G401.6 (cell line): Measurements from ENCODE around the gene HOMER3.
"Not testable (repeated sequence)": the region's sequence is repeated elsewhere in the genome, so short reads cannot be mapped to it uniquely, and the experiment has no call there.

ENCODE experiments used
- FAIRE-seq: peaks from 2 replicates; lab custom pipeline; 2012; peaks lifted over from hg19 to GRCh38; lab: Jason Lieb, UNC

HOMER3 gene

DNA sequence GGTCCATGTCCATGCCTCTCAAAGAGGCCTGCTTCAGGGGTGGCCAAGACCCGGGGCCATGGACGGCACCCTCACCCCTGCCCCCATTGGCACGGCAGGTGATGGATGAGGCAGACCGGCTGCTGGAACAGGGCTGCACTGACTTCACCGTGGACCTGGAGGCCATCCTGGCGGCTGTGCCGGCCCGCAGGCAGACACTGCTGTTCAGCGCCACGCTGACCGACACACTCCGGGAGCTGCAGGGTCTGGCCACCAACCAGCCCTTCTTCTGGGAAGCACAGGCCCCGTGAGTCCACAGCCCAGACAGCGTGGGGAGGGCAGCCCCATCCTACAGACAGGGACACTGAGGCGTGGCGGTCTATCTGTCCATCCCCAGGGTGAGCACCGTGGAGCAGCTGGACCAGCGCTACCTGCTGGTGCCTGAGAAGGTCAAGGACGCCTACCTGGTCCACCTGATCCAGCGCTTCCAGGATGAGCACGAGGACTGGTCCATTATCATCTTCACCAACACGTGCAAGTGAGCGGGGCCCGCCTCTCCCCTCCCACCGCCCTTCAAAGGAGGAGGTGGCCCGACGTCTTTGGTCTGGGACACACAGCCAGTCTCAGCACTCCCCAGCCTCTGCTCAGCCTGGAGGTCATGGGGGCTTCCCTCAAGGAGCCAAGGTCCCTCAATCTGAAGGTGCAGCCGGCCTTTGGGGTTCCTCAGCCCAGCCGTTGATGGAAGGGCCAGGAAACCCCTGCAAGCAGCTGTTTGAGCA is 18.6 kb downstream of the HOMER3 start:
- no peak for FAIRE-seq

DNA sequence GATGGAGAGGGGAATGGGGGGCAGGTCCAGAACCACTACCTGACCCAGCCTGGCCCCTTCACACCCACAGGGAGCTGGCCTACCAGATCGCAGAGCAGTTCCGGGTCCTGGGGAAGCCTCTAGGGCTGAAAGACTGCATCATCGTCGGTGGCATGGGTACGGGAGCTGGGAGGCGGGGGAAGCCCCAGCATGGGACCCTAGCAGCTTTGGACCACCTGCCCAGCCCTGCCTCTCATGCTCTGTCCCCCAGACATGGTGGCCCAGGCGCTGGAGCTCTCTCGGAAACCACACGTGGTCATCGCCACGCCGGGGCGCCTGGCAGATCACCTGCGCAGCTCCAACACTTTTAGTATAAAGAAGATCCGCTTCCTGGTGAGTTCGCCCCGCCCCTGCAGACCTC is 19.4 kb downstream of the HOMER3 start:
- no peak for FAIRE-seq

DNA sequence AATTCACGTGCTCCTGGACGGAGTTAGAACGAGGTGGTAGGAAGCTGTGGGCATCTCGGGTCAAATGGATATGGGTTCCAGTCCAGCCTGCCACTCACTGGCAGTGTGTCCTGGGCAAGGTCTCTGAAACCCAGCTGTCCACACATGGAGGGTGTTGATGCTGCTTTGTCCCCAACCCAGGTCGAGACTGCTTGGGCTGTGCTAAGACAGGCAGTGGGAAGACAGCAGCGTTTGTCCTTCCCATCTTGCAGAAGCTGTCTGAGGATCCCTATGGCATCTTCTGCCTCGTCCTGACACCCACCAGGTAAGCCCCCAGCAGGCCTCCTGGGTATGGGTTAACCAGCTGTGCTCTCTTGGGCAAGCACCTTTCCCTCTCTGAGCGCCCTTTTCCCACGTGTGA is 20.6 kb downstream of the HOMER3 start:
- FAIRE-seq: no peak

DNA sequence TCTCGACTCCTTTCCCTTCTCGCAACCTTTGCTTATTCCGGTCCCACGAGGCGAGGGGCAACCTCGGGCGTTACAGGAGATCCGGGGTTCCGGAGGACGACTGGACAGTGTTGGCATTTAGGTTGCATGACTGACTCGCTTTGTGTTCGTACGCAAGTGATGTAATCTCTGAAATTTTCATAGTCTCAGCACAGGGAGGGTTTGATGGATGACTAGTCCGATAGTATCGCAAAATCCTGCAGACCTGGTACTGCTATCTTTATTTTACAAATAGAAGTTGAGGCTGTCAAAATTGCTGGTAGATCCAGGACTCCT is 21.2 kb downstream of the HOMER3 start:
- no peak for FAIRE-seq

DNA sequence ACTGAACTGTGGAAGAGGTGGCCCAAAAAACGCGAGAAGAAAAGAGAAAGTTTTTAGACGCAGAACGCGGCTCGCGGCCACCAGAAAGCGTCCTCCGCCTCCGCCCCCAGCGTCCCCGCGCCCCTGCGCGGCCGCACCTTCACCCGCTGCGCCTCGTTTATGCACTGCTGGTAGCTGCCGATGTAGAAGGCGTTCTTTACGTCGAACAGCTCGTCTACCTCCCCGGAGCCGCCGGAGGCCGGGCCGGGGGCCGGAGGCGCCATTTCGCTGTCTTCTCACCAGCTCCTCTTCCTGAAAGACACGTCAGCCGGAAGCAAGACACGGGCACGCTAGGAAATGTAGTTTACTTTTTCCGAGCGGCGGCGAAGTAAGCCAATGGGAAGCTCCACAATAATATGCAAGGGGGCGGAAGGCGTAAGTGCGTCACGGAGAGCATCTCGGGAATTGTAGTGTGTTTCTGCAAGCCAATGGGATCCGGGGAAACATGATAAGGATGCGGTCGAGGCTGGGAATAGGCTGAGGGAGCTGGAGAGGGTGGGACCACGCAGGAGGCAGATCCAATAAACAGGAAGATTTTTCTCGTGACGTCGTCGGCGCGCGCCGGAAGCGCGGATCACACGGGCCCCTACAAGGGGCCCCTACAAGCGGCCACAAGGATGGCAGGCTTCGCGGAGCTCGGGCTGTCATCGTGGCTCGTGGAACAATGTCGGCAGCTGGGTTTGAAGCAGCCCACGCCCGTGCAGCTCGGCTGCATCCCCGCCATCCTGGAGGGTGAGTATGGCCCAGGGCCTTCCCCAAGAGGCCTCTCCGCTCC is 21.7 kb downstream of the HOMER3 start, which contains the start of the genes COPE and DDX49:
Gene COPE, minus strand, starts transcription at position 302 of the 814 bp plus-strand sequence. Its CDS starts 39 bp downstream, at position 263.
Gene DDX49, plus strand, starts transcription at position 630 of the 814 bp plus-strand sequence. Its CDS starts 27 bp downstream, at position 657.
- FAIRE-seq: peak; percentile 99

DNA sequence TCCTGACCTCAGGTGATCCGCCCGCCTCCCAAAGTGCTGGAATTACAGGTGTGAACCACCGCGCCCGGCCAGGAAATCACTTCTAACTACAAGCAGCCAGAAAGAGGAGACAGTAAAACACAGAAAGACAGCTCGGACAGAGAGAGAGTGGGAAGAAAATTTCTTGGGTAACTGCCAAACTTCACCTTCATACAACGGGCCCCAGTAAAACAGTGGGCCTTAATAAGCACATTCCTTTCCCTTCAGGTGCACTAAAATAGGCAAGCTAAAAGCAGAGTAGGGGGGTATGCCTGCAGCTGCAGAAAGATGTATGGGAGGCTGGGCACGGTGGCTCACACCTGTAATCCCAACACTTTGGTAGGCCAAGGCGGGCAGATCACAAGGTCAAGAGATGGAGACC is 23.4 kb downstream of the HOMER3 start:
- FAIRE-seq: not testable (repeated sequence)

DNA sequence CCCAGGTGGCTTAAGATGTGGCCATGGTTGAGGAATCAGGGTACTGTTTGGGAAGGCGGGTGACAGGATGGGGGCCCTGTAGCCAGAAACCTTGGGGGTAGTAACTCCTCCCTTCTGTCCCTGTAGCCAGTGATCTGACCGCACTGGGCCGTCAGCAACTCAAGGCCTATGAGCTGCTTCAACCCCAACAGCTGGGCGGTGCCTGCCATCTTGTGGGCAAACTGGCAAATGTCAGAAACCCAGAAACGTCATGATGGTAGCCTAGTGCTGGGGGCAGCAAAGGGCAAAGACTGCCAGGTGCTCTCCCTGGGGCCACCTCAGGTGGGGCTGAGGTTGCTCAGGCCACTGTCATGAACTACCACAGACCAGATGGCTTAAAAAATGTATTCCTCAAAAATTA is 25.4 kb downstream of the HOMER3 start:
- no peak for FAIRE-seq

DNA sequence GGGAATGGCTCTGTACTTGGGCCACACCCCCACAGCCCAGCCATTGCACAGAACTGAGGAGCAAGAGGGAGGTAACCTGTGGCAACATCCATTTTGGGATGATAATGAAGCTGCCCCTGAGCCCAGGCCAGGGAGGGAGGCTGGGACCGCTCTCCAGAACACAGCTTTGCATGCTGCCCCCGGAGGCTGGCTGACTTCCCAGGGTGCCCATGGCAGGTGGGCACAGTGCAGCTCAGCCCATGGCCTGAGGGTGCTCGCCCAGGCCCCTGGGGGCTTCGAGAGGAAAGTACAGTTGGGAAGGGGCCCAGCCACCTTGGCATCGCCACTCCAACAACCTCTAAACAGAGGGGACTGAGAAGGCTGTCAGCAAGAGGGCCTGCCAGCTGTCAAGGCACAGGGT is 27.6 kb downstream of the HOMER3 start:
- FAIRE-seq: no peak

DNA sequence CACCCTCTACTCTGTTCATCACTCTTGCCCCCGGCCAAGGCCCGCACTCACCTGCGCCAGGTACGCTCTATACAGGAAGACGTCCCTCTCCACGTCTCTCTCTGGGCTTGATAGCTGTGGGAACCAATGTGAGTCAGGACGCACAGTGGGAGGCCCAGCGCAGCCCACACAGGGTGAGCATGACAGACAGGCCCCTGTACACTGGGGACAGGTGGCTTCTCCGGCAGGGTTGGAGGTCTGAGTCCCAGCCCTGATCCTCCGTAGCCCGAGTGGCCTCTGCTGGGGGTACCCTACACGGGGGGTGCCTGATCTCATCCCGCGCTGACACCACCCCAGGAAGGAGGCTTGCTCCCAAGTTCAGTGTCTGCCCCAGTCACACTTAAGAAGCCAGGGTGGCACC is 28.1 kb downstream of the HOMER3 start:
- FAIRE-seq: no peak

DNA sequence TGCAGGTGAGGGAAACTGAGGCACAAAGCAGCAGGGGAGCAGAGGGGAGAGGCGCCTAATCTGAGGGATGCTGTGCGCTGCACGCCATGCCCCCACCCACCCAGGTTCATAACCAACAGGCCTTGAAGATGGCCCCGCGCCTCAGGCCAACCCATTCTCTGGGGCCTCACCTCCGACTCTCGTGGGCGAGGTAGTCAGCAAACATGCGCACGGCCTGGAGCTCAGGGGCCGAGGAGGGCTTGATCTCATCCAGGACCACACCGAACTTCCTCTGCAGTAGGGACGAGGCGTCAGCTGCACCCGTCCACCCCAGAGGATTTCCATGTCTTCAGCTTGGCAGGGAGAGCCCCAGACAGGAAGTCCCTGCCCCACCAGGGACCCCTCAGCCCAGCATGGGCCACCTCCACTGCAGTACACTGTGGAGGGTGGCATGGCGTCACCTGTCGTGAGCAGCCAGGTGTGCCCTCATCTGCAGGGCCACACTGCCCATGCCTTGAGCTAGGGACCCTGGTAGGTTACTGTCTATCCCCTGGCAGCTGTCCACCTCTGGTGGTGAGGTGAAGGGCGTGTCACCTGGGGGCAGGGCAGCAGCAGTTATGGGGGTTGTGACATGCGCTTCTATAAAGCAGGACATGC is 30.1 kb downstream of the HOMER3 start:
- no peak for FAIRE-seq

DNA sequence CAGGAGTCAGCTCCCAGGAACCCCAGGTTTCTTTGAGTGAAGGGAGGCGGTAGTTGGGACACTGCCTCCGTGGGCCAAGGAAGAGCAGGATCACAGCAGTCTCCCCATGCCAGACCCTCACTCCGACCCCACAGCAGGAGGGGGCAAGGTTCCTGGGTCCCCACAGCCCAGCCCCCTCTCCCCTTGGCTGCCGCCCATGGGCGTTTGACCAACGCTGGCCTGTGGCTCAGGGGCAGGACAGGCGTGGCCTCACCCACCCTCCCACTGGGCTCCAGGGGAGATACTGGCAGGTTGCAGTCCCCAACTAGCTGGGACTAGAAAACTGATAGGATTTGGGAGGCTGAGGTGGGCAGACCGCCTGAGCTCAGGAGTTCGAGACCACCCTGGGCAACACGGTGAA is 31.0 kb downstream of the HOMER3 start:
- FAIRE-seq: no peak

DNA sequence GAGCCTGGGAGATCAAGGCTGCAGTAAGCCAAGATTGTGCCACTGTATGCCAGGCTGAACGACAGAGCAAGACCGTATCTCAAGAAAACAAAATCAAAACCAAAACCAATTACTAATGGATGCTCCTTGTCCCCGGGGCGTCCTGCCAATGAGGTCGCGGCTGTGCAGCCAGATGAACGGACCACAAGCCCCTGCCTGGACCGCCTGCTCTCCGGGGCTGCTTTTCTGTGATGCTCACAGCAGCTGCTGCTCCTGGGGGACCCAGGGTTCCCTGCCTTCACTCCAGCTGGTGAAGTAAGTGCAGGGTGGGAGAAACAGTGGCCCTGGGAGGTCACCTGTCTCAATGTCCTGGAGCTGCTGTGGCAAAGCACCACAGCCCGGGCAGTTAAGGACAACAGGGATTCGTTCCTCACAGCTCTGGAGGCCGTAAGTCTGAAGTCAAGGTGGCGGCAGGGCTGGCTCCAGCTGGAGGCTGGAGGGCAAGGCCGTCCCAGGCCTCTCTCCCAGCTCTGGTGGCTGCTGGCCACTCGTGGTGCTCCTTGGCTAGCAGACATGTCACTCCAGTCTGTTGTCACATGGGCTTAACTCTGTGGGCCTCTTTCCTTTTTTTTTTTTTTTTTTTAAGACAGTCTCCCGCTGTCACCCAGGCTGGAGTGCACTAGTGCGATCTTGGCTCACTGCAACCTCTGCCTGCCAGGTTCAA is 31.9 kb downstream of the HOMER3 start:
- no peak for FAIRE-seq

DNA sequence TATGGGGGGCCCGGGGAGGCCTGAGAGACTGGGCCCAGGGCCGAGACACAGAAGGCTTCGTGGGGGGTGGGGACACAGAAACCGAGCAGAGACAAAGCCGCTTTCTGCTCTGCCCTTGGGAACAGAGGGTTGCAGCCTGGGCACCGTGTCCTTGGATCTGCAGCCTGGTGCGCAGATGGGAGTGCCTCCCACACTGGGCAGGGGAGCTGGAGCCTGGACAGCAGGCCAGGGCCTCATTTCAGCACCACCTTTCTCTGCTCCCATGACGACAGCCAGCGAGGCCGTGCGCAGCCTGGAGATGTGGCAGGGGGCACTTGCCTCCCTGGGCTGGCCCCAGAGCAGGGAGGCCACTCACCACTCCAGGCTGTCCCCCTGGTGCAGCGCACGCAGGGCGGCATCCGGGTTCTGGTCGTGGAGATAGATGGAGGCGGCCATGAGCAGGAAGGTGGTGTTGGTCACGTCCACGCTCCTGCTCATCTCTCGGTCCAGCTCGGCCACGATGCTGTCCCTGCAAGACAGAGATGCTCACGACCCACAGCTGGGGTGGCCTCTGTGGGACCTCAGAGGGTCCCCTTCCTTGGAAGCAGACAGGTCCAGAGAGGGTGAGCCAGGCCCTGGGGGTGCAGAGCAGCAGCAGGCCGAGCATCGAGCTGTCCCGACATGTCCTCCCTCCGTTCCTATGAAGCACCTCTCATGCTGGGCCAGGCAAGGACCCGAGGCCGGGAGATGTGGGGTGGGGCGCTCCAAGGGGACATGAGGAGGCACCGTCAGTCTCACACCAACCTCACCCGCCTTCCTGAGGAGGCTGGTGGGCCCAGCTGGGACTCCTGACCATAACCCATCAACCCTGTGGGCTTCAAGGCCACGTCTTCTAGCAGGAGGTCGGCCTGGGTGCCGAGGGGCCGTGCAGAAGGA is 34.2 kb downstream of the HOMER3 start:
- FAIRE-seq: no peak

DNA sequence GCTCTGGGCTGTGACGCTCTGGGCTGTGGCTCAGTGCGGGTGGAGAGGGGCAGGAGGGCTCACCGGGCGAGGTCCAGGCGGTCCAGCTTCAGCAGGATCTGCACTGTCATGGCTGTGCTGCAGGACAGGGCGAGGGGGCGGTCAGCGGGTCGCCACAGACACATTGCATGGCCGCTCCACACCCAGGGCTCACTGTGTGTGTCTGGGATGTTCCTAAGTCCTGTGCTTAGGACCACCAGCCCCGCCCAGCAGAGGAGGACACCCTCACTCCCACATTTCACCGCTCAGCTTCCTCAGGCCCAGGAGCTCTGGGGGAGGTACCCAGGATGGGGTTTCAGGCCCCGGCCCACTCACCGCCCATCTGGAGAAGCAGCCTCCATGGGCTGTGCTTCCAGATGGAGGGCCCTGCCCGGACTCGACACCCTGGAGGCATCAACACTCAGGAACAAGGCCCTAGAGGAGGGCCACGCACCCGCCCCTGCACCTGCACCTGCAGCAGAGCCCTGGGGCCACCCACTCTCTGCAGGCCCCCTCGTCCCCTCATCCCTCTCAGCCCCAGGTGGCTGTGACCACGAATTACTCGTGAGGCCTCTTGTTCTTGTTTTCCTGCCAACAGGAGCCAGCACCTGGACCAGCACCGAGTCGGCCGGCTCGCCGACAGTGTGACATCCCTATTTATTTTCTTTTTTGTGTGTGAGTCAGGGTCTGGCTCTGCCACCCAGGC is 35.3 kb downstream of the HOMER3 start:
- FAIRE-seq: no peak

DNA sequence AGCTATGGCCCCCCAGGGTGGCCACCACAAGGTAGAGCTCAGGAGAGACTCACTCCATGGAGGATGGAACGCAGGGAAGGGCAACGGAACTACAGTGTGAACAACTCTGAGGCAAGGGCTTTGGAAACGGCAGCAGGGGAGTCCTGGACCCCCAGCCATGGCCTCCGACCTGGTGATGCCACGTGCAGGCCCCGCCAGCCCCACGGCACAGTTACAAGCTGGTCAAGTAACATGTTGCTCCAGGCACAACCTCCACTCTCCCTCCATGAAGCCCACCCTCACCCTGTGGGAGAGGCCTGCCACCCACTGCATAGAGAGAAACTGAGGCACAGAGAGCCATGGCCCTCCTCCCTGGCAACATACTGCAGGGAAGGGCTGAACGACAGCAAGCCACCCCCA is 36.0 kb downstream of the HOMER3 start:
- no peak for FAIRE-seq

DNA sequence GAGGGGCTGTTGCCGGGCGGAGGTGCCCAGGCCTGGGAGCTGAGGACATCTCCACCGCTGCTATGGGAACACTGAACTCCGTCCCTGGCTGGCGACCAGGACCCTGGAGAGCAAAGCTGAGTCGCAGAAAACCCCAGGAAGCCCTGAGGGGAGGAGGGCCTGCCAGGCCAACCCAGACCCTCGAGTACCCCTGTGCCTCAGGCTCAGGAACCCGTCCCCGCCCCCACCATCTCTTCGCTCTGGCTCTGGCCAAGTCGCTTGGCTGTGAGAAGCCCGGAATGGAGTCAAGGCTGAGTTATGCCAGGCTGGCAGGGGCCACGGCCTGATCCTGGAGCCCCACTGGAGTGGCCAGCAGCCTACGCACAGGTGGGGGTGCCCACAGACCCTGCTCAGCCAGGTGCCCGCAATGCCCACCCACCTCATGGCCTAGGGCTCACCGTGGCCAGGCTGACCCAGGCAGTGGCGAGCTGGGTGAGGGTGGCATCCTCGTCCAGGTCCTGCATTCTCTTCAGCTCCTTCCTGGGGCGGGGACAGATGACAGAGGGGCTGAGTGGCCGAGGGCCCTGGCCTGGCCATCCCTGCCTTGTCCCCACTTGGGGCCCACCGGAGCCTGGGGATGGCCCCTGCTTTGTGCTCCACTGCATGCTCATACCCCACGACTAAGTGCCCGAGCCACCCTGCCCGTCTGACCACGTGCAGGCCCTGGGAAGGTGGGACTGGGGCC is 36.5 kb downstream of the HOMER3 start:
- FAIRE-seq: no peak

DNA sequence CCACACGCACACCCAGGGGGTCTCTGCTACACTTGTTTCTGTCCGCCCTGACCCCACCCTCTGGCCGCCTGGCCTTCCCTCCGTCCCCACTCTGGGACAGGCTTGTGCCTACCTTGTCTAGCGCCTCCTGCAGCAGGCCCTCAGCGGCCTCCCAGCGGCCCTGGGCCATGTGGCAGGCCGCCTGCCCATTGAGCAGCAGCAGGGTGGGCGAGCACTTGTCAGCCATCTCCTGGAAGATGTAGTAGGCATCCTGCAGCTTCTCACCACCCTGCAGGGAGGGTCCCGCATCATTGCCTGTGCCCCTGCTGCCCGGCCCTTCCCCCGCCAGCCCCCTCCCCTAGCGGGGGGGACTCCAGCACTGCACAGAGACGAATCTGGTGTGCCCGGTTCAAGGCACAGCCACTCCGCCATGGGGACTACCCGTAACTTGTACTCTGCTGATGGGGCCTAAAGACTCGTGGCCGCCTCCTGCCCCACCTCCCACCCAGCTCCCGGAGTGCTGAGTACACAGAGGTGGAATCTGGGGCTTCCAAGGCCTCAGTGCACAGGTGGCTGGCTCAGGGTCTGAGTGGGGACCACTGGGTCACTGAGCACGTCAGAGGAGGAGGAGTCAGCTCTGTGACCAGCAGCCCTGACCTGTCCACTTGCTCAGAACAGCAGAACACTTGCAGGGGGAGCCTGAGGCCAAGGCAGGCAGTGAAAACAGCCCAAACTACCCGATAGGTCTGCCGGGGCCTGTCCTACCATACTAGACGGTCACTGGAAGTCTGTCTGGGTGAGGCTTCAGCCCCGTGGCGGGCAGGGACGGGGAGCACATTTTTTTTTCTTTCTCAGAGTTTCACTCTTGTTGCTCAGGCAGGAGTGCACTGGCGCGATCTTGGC is 37.6 kb downstream of the HOMER3 start:
- FAIRE-seq: no peak

DNA sequence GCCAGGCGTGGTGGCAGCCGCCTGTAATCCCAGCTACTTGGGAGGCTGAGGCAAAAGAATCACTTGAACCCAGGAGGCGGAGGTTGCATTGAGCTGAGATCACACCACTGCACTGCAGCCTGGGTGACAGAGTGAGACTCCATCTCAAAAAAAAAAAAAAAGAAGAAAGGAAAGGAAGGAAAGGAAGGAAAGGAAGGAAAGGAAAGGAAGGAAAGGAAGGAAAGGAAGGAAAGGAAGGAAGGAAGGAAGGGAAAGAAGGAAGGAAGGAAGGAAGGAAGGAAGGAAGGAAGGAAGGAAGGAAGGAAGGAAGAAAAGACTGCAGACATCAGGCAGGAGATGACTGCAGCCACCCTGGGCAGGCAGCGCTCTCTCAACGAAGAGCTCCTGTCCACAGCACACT is 38.5 kb downstream of the HOMER3 start:
- not testable (repeated sequence) for FAIRE-seq

DNA sequence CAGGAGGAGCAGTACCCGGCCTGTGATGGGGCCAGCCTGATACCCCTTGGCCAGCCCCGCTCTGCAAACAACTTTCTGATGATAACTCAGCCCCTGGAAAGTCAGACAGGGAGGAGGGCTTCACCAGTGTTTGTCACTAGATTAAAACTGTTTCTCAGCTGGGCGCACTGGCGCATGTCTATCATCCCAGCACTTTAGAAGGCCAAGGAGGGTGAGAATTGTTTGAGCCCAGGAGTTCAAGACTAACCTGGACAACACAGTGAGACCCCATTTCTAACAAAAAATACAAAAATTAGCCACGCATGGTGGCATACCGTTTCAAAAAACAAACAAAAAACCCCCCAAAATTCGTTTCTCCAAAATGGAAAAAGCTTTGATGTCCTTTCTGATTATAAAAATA is 39.5 kb downstream of the HOMER3 start:
- no peak for FAIRE-seq
